Measurements from ENCODE around the gene HDAC9.

- TF ChIP-seq ISL1 (CRISPR knock-in tag; IDR thresholded peaks at IDR 0.05) (no peak), GLIS3 (CRISPR knock-in tag; IDR thresholded peaks at IDR 0.05) (no peak), PPARA (CRISPR knock-in tag; IDR thresholded peaks at IDR 0.05; ENCODE audit: borderline replicate concordance) (no peak), ZNF8 (CRISPR knock-in tag; IDR thresholded peaks at IDR 0.05) (no peak), ESRRG (CRISPR knock-in tag; IDR thresholded peaks at IDR 0.05) (no peak), OSR1 (CRISPR knock-in tag; IDR thresholded peaks at IDR 0.05) (no peak)
Measured at GRCh38 chr7:18458830-18459229, 36.7 kb upstream of the HDAC9 start.

Data from SK-N-SH treated with all-trans-retinoic acid at 6 μM for 48 hours (cell line).